ENCODE results near the gene POU2F2.

- TF ChIP-seq CTCF (conservative IDR thresholded peaks at IDR 0.05) (no peak), EZH2 (IDR thresholded peaks at IDR 0.05; ENCODE audit: low read depth) (no peak)
Observed at GRCh38 chr19:42156571-42156970, 24.3 kb upstream of the POU2F2 start.
